ENCODE data around the gene CBR1. TPM values are rescaled to one million over a fixed set of nuclear protein-coding genes. Genes with fewer than 3 reads are reported as not detected.

Gene CBR1
- 100 to 1,000 TPM in 1 of 2 donors, 10 to 100 TPM in 1; 81.6 to 131 TPM for total RNA-seq

DNA sequence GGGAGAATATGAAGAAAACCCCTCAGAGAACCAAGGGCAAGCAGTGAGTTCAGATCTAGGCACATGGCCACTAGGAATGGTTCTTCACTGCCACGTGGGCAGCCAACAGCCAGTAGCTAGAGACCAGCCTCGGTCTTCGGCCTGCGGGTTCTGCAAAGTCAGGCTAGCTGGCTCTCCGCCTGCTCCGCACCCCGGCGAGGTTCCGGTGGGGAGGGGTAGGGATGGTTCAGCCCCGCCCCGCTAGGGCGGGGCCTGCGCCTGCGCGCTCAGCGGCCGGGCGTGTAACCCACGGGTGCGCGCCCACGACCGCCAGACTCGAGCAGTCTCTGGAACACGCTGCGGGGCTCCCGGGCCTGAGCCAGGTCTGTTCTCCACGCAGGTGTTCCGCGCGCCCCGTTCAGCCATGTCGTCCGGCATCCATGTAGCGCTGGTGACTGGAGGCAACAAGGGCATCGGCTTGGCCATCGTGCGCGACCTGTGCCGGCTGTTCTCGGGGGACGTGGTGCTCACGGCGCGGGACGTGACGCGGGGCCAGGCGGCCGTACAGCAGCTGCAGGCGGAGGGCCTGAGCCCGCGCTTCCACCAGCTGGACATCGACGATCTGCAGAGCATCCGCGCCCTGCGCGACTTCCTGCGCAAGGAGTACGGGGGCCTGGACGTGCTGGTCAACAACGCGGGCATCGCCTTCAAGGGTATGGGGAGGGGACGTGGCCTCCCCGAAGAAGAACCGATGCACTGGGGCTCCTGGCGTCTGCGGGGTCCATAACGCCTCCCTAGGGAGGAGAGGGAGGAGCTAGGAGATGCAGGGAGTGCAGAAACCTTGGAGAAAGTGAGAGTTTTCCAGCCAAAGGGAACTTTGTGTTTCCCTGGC is at the start of gene CBR1:
TSS of gene CBR1 (plus strand) at position 312 of the 871 bp plus-strand sequence. CDS start at position 404, 92 bp downstream.
- Histone ChIP-seq H3K9ac (ENCODE audit: low read depth in 2 of 2, low read length in 2 of 2) (peak within 1 kb of the TSS; percentile 65 to 83), H3K27ac (peak within 1 kb of the TSS; percentile 60), H3K36me3 (no peaks in the 10 kb centered on the region), H3K27me3 (no peaks in the 10 kb centered on the region), H3K9me3 (no peaks in the 10 kb centered on the region), H3K4me1 (no peaks in the 10 kb centered on the region), H3K4me3 (peak within 1 kb of the TSS; percentile 75)
- DNase-seq, result peak; percentile 97
- TF ChIP-seq CTCF (IDR thresholded peaks at IDR 0.05), result no peak
- intact Hi-C loops (cut with DNase I), result loop anchor here (5.0 kb wide), 1 partner anchor 42 kb away; no protein-coding TSS in a partner anchor

DNA sequence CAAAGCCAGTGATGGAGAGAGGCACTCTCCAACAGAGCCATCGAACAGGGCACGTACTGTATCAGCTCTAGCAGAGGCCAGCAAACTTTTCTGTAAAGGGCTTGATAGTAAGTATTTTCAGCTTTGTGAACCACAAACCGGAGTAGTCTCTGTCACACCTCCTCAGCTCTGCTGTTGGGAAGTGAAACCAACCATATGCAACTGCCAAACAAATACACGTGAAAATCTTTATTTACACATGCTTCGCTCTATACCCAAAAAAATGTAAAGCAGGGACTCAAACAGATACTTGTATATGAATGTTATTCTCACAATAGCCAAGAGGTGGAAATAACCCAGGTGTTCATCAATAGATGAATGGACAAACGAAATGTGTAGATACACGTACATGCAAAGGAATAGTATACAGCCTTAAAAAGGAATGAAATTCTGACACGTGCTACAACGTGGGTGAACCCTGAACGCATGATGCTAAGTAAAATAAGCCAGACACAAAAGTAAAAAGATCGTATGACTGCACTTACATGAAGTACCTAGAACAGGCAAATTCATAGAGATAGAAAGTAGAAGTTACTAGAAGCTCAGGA is 48.5 kb upstream of the CBR1 start:
- no peak for TF ChIP-seq CTCF (IDR thresholded peaks at IDR 0.05)
- H3K9me3 ChIP-seq, result no peaks in the 10 kb centered on the region
- no peak for DNase-seq
- no peaks in the 10 kb centered on the region for H3K36me3 ChIP-seq
- no peak overlapping the region for H3K9ac ChIP-seq (ENCODE audit: low read depth in 2 of 2, low read length in 2 of 2)
- no peak overlapping the region for H3K27ac ChIP-seq
- intact Hi-C loops (cut with DNase I), result loop anchor here (10.0 kb wide), 1 partner anchor 1267 kb away; no protein-coding TSS in a partner anchor
- no peaks in the 10 kb centered on the region for H3K27me3 ChIP-seq
- H3K4me1 ChIP-seq, result no peaks in the 10 kb centered on the region
- H3K4me3 ChIP-seq, result no peak overlapping the region

DNA sequence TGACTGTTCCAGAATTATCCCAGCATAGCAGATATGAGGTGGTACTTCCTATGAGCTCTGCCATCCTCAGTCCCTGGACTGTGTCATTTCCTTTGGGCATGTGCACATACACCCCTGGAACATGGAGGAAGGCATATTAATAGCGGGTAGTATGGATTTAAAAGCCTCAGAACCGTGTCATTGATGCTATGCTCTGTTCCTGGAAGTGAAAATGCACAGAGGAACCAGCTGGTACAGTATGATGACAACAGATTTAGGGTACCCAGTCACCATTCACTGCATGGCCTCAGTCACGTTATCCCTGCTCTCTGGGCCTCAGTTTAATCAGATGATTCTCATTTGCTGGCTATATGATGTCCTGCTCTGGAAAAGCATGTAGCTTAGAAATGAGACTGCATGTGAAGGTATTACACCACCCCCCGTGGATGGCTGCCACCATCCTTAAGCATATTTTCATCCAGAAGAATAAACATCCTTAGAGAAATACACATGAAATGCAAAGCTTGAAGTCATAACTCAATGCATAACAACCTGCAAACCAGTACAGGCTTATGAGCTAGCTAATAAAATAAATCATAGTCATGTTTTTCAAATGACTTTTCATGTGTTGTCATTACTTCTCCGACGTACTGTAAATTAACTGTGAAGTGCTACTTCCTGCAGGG is 47.3 kb upstream of the CBR1 start:
- intact Hi-C loops (cut with DNase I), result loop anchor here (10.0 kb wide), 1 partner anchor 1268 kb away; no protein-coding TSS in a partner anchor
- no peak overlapping the region for H3K27ac ChIP-seq
- no peak overlapping the region for H3K4me3 ChIP-seq
- TF ChIP-seq CTCF (IDR thresholded peaks at IDR 0.05), result no peak
- H3K36me3 ChIP-seq, result no peaks in the 10 kb centered on the region
- DNase-seq, result no peak
- no peaks in the 10 kb centered on the region for H3K4me1 ChIP-seq
- no peaks in the 10 kb centered on the region for H3K27me3 ChIP-seq
- no peaks in the 10 kb centered on the region for H3K9me3 ChIP-seq
- H3K9ac ChIP-seq (ENCODE audit: low read depth in 2 of 2, low read length in 2 of 2), result no peak overlapping the region

DNA sequence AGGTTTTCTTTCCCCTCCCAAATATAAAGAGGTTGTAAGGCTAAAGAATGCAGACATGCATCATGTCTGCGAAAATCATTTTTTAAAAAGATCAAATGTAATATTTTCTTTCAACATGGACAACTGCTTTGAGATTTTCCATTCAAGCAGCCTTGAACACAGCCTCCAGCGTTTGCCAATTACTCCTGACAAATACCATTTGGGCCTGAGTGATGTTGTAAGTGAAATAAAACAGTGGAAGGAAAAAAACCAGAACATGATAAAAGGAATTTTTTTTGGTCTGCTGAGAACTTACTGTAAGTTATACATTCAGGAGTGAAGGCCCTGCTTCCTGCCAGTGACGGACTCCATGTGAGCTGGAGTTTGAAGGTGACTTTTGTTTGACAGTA is 46.7 kb upstream of the CBR1 start:
- H3K27me3 ChIP-seq, result no peaks in the 10 kb centered on the region
- intact Hi-C loops (cut with DNase I), result loop anchor here (10.0 kb wide), 1 partner anchor 1268 kb away; no protein-coding TSS in a partner anchor

More for the DNA sequence above, 46.7 kb upstream of the CBR1 start:
- Histone ChIP-seq H3K9me3 (no peaks in the 10 kb centered on the region), H3K9ac (ENCODE audit: low read depth in 2 of 2, low read length in 2 of 2) (no peak overlapping the region), H3K4me3 (no peak overlapping the region), H3K27ac (no peak overlapping the region), H3K4me1 (no peaks in the 10 kb centered on the region), H3K36me3 (no peaks in the 10 kb centered on the region)
- no peak for DNase-seq
- no peak for TF ChIP-seq CTCF (IDR thresholded peaks at IDR 0.05)
